Measurements from ENCODE around the gene NPAS1.
"Not testable (repeated sequence)": the region's sequence is repeated elsewhere in the genome, so short reads cannot be mapped to it uniquely, and the experiment has no call there.

Gene NPAS1

GRCh38 chr19:46990991-46991676 lies 28.5 kb upstream of the NPAS1 start:
- DNase-seq: peak; percentile 73

- no peak for DNase-seq
Measured at GRCh38 chr19:46992699-46993535, 26.7 kb upstream of the NPAS1 start.

GRCh38 chr19:46993622-46994021 lies 26.0 kb upstream of the NPAS1 start:
- no peak for DNase-seq

- DNase-seq: no peak
Measured at GRCh38 chr19:46994141-46994686, 25.4 kb upstream of the NPAS1 start.

- DNase-seq: no peak
Measured at GRCh38 chr19:46995492-46995891, 24.1 kb upstream of the NPAS1 start.

- DNase-seq: no peak
Measured at GRCh38 chr19:46998445-46999125, 21.1 kb upstream of the NPAS1 start.

- DNase-seq: no peak
Measured at GRCh38 chr19:46999377-46999776, 20.3 kb upstream of the NPAS1 start.

GRCh38 chr19:46999878-47000277 lies 19.8 kb upstream of the NPAS1 start:
- no peak for DNase-seq

GRCh38 chr19:47000373-47000772 lies 19.3 kb upstream of the NPAS1 start:
- DNase-seq: no peak

- no peak for DNase-seq
Measured at GRCh38 chr19:47001584-47001983, 18.1 kb upstream of the NPAS1 start.

- DNase-seq: no peak
Measured at GRCh38 chr19:47002106-47002766, 17.4 kb upstream of the NPAS1 start.

GRCh38 chr19:47002853-47003610 lies 16.6 kb upstream of the NPAS1 start:
- no peak for DNase-seq

- no peak for DNase-seq
Measured at GRCh38 chr19:47003611-47004465, 15.8 kb upstream of the NPAS1 start.

- no peak for DNase-seq
Measured at GRCh38 chr19:47005164-47005641, 14.4 kb upstream of the NPAS1 start.

GRCh38 chr19:47005873-47006272 lies 13.8 kb upstream of the NPAS1 start:
- no peak for DNase-seq

- DNase-seq: no peak
Measured at GRCh38 chr19:47006496-47006895, 13.1 kb upstream of the NPAS1 start.

GRCh38 chr19:47010549-47010948 lies 9.1 kb upstream of the NPAS1 start:
- DNase-seq: not testable (repeated sequence)

- no peak for DNase-seq
Measured at GRCh38 chr19:47012617-47013016, 7.0 kb upstream of the NPAS1 start.

GRCh38 chr19:47013041-47013517 lies 6.6 kb upstream of the NPAS1 start:
- DNase-seq: peak; percentile 71

GRCh38 chr19:47018923-47019322 lies 714 bp upstream of the NPAS1 start:
- DNase-seq: no peak
